Activated naive CD8-positive, alpha-beta T cell treated with anti-CD3 and anti-CD28 coated beads, Interleukin-2, amount 50 U/mL, for 16 hours (primary cell): ENCODE data around the gene P3H1.
"Not testable (repeated sequence)": the region's sequence is repeated elsewhere in the genome, so short reads cannot be mapped to it uniquely, and the experiment has no call there.

Experiments
- DNase-seq: peaks from one replicate; pipeline ENCODE4 v3.0.0-alpha.2; 2020; ENCODE audit warnings: low read depth, low spot score

The P3H1 gene

DNA sequence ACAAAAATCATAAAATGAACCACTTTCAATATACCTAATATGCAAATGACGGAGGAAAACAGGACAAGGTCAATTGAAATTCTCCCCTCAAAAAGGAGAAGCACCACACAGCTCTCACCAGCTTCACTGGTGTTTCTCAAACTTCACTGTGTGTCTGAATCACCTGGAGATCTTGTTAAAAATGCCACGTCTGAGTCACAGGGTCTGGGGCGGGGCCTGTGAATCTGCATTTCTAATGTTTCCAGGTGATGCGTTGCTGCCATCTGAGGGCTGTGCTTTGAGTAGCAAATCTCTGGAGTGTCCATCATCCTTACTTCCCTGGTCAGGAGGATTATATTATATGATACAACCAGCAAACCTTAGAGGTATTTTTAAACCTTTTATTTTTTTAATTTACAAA lies 35.8 kb downstream of the P3H1 start:
- no peak for DNase-seq

DNA sequence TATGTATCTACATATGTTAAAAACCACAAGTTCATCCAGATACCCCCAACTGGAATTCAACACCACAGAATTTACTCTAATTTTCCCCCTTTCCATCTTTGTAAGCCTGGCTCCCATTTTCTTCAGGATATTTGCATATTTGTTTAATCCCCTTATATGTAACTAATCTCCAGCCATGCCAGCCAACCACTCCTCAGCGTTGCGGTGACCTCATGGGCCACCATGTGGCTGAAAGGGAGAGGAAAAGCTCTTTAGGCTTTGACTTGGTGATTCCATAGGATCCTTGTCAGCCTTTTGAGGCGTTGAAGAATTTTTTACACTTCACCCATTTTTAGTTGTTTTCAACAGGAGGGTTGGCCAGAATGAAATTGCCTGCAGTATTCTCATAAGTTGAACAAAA lies 36.8 kb downstream of the P3H1 start:
- no peak for DNase-seq

DNA sequence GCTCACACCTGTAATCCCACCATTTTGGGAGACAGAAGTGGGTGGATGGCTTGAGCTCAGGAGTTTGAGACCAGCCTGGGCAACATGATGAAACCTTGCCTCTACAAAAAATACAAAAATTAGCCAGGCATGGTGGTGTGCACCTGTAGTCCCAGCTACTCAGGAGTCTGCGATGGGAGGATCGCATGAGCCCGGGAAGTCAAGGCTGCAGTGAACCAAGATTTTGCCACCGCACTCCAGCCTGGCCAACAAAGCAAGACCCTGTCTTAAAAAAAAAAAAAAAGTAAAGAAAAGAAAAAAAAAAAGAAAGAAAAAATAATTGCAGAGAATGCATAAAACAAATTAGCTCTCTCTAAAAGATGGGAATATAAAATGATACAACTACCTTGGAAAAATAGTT lies 41.0 kb downstream of the P3H1 start:
- not testable (repeated sequence) for DNase-seq

DNA sequence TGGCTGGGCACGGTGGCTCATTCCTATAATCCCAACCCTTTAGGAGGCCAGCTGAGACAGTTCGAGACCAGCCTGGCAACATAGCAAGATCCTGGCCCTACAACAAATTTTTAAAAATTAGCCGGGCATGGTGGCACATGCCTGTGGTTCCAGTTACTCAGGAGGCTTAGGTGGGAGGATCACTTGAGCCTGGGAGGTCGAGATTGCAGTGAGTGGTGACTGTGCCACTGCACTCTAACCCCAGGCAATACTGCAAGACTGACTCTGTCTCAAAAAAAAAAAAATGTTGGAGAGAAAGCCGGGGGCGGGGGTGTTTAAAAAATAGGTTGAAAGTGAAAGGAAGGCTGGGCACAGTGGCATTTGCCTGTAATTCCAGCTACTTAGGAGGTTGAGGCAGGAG lies 43.3 kb downstream of the P3H1 start:
- no peak for DNase-seq

DNA sequence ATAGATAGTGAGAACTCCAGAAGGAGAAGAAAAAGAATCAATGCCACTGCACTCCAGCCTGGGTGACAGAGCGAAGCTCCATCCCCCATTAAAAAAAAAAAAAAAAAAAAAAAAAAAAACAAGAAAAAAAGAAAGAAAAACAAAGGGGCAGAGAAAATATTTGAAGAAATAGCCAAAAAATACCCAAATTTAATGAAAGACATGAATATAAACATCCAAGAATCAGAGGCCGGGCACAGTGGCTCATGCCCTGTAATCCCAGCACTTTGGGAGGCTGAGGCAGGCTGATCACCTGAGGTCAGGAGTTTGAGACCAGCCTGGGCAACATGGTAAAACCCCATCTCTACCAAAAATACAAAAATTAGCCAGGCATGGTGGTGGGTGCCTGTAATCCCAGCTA lies 44.4 kb downstream of the P3H1 start:
- not testable (repeated sequence) for DNase-seq

DNA sequence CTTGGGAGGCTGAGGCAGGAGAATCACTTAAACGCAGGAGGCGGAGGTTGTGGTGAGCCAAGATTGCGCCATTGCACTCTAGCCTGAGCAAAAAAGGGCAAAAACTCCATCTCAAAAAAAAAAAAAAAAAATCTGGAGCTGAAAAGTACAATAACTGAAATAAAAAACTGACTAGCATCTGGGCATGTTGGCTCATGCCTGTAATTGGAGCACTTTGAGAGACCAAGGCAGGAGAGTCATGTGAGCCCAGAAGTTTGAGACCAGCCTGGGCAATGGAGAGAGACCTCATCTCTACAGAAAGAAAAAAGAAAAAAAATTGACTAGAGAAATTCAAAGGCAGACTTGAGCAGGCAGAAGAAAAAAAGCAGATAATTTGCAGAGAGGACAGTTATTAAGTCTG lies 44.9 kb downstream of the P3H1 start:
- no peak for DNase-seq

DNA sequence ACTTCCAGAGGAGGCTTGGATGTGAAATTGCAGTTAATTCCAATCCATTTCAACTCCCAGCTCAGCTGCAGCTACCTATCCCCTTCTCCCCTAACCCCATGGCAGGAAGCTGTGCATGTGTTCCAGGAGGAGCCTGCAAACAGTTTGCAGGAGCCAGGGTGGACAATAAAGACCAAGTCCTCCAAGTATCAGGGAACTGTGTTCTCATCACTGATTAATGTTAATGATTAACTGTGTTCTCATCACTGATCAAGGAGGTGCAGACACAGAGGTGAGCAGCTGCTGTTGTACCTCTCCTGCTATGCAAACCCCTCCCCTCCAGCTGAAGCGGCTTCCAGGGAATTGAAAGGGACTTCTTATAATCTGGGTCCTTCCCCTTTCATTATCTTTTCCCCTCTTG lies 46.0 kb downstream of the P3H1 start:
- no peak for DNase-seq

DNA sequence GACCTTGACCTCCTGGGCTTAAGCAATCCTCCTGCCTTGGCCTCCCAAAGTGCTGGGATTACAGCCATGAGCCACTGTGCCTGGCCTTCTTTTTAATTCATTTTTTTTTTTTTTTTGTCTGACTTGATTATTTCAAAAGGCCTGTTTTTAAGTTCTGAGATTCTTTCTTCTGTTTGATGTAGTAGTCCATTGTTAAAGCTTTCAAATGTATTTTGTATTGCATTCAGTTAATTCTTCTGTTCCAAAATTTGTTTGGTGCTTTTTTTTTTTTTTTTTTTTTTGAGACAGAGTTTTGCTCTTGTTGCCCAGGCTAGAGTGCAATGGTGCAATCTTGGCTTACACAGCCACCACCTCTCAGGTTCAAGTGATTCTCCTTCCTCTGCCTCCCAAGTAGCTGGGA lies 52.4 kb downstream of the P3H1 start:
- not testable (repeated sequence) for DNase-seq

DNA sequence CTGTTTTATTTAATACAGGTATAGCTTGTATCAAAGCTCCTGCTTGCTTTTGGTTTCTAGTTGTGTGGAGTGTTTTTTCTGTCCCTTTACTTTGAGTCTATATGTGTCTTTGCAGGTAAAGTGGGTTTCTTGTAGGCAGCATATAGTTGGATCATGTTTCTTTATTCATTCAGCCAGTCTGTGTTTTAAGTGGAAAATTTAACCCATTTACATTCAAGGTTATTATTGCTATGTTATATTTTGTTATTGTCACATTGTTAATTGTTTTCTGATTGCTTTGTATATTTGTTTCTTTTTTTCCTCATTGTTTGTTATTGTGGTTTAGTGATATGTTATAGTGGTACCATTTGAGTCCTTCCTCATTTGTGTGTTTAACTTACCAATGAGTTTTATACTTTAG lies 53.5 kb downstream of the P3H1 start:
- DNase-seq = no peak

DNA sequence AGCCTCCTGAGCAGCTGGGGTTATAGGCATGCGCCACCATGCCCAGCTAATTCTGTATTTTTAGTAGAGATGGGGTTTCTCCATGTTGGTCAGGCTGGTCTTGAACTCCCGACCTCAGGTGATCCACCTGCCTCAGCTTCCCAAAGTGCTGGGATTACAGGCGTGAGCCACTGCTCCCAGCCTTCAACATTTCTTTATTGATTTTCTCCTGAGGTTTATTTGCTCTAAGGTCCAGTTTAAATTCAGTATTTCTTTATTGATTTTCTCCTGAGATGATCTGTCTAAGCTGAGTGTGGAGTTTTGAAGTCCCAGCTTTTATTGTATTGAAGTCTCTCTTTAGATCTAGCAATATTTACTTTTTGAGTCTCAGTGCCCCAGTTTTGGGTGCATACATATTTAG lies 54.0 kb downstream of the P3H1 start:
- not testable (repeated sequence) for DNase-seq

DNA sequence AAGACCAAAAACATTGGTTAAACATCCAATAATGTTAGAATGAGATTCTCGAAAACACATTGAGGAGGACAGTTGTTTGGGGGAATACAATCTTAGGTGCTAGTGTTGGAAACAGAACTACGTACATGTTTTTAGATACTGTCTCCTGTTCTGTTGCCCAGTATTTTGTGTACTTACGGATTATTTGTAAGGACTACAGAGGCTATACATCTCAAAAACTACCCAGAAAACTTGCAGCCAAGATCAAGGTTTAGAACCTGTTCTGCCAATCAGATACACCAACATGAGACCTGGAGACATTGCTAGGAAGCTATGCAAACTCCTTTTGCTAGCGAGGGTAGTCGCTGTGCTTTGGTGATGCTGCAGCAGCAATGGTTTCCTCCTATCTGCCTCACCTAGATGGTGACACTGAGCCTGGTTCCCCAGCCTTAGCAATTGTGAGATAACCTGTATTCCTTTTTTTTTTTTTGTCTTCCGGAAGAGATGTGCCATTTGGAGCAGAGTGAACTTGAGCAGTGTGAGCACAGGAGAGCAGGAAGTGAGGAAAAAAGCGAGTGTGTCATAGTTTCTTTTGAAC lies 62.9 kb downstream of the P3H1 start:
- no peak for DNase-seq

DNA sequence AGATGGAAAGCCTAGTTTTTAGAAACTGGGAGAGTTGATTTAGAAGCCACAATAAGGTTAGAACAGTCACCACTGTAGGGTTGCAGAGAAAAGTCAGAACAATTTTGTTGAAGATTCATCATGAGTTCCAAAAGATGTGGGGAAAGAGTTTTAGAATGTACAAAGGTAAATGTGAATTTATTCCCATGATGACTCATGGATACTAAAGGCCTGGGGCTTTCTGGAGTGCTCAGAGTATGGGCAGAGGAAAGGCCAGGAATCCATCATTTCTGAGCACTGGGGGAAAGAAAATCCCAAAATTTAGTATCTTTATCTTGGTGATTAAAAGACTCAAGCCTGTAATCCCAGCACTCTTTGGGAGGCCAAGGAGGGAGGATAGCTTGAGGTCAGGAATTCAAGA lies 66.8 kb downstream of the P3H1 start:
- no peak for DNase-seq

DNA sequence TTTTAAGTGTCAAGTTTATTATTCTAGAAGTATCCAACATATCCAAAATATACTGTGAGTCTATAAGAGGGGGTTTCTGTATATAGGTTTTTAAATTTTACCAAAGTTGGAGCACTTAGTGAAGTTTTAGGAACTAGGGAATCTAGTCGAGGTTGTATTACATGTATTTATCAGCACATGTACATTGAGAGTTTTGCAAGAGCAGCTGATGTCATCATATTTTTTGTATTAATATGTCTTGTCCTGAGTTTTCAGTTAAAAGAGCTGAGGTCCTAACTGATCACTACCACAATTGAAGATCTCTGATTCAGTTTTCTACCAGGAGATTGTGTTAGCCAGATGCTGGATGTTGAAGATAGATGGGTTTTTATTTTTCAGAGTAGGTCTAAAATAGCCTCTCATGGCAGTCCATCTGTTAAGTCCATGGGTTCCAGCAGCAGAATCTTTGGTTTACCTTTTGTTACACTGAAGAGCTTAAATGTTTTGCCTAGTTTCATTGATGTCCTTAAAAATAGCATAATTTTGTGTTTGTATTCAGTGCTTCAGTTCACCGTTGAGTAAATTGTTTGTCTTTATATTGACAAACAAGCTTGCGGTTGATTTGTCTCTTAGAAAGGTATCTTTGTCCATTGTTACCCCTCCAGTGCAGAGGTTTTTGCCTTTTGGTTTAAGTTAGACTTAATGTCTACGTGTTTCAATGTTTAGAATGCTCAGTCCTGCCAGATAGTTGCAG lies 68.6 kb downstream of the P3H1 start:
- no peak for DNase-seq
